Stimulated activated CD4-positive, alpha-beta T cell treated with anti-CD3 and anti-CD28 coated beads, TNF-alpha, amount 100 ng/mL, for 1 hour (primary cell): Measurements from ENCODE around the gene LMO4.
A peak's percentile ranks its signal among the peaks of the same experiment; 100 is the strongest.

Experiments
- DNase-seq, 3 donors: peaks; one replicate each; pipeline ENCODE4 v3.0.0-alpha.2; 2020; ENCODE audit warnings: low read depth in 3 of 3, low spot score in 1 of 3

Gene LMO4

GRCh38 chr1:87327376-87328271, 1.1 kb upstream of the LMO4 start:
- no peak for DNase-seq

- peak in 1 of 3 donors; percentile 18 for DNase-seq
These were observed 408 bp downstream of the LMO4 start for GRCh38 chr1:87329051-87329525.

- DNase-seq: no peak
These were observed 911 bp downstream of the LMO4 start for GRCh38 chr1:87329526-87330056.

- DNase-seq: no peak
These were observed 1.6 kb downstream of the LMO4 start for GRCh38 chr1:87330057-87330884.

GRCh38 chr1:87330885-87331364, 2.2 kb downstream of the LMO4 start:
- no peak for DNase-seq

GRCh38 chr1:87331365-87332241, 2.9 kb downstream of the LMO4 start:
- DNase-seq: peak in 2 of 3 donors; percentile 27 to 30

GRCh38 chr1:87333692-87334347, 5.1 kb downstream of the LMO4 start:
- no peak for DNase-seq

- DNase-seq: no peak
These were observed 5.9 kb downstream of the LMO4 start for GRCh38 chr1:87334351-87335174.

- peak in 1 of 3 donors; percentile 34 for DNase-seq
These were observed 6.7 kb downstream of the LMO4 start for GRCh38 chr1:87335175-87335884.

- DNase-seq: no peak
These were observed 8.0 kb downstream of the LMO4 start for GRCh38 chr1:87336623-87337067.

GRCh38 chr1:87337606-87338005, 8.9 kb downstream of the LMO4 start:
- DNase-seq: no peak

GRCh38 chr1:87338566-87338965, 9.9 kb downstream of the LMO4 start:
- DNase-seq: no peak

- DNase-seq: no peak
These were observed 15.6 kb downstream of the LMO4 start for GRCh38 chr1:87344231-87344630.

GRCh38 chr1:87346130-87346814, 17.6 kb downstream of the LMO4 start:
- DNase-seq: no peak

GRCh38 chr1:87348341-87349019, 19.8 kb downstream of the LMO4 start:
- no peak for DNase-seq

- DNase-seq: no peak
These were observed 20.4 kb downstream of the LMO4 start for GRCh38 chr1:87349036-87349435.

GRCh38 chr1:87355894-87356293, 27.2 kb downstream of the LMO4 start:
- no peak for DNase-seq
